GM19023 (cell line): ENCODE measurements around the gene HMBS.
"Not testable (repeated sequence)": the region's sequence is repeated elsewhere in the genome, so short reads cannot be mapped to it uniquely, and the experiment has no call there.

Source experiments
- ATAC-seq: cut with Tn5 transposase; IDR thresholded peaks from one replicate; pipeline ENCODE4 v1.9.1; 2021; ENCODE audit warnings: mild to moderate bottlenecking, moderate library complexity; ENCODE audit not compliant: unreplicated experiment

The HMBS gene

GRCh38 chr11:119118227-119118626, 33.5 kb downstream of the HMBS start:
- ATAC-seq = no peak

GRCh38 chr11:119118946-119119345, 34.3 kb downstream of the HMBS start:
- ATAC-seq = no peak

GRCh38 chr11:119120639-119121007, 35.9 kb downstream of the HMBS start:
- no peak for ATAC-seq

GRCh38 chr11:119121008-119121810, 36.5 kb downstream of the HMBS start, which contains the start of gene HINFP:
Gene HINFP, plus strand, starts transcription at chr11:119121580. Its CDS starts 5,365 bp downstream, at chr11:119126945.
- ATAC-seq = peak; percentile 96

- ATAC-seq = no peak
Observed at GRCh38 chr11:119121811-119122124, 37.1 kb downstream of the HMBS start.

GRCh38 chr11:119125821-119126220, 41.1 kb downstream of the HMBS start:
- ATAC-seq = no peak

GRCh38 chr11:119126675-119127268, 42.1 kb downstream of the HMBS start:
- no peak for ATAC-seq

GRCh38 chr11:119130662-119131061, 46.0 kb downstream of the HMBS start:
- ATAC-seq = no peak

- no peak for ATAC-seq
Observed at GRCh38 chr11:119134389-119134978, 49.8 kb downstream of the HMBS start.

- ATAC-seq = not testable (repeated sequence)
Observed at GRCh38 chr11:119139276-119139675, 54.6 kb downstream of the HMBS start.
